HepG2 (cell line): ENCODE data around the gene SPC24. TPM values are rescaled to one million over a fixed set of nuclear protein-coding genes. Genes with fewer than 3 reads are reported as not detected.

ENCODE experiments used
- BRD4 ChIP-seq: sonication (generic); formaldehyde crosslinking; IDR thresholded peaks from 2 replicates; pipeline ENCODE4 v1.4.0; 2020; ENCODE audit warnings: missing genetic modification reagents
- FIP1L1 ChIP-seq: fragments of 200-400 bp; formaldehyde crosslinking; IDR thresholded peaks from 2 replicates; pipeline ENCODE4 v1.6.1; 2018; ENCODE audit warnings: low read depth, mild to moderate bottlenecking, low read length, moderate library complexity, borderline replicate concordance; ENCODE audit not compliant: insufficient read depth
- FOXA3 ChIP-seq: IDR thresholded peaks from 2 replicates; pipeline ENCODE4 v1.6.1; 2016; ENCODE audit warnings: missing genetic modification reagents, missing compliant biosample characterization
- GTF2F1 ChIP-seq: fragments of 150-350 bp; IDR thresholded peaks from 2 replicates; pipeline ENCODE4 v1.6.1; 2014; ENCODE audit warnings: low read length
- HES4 ChIP-seq: sonication (generic); formaldehyde crosslinking; IDR thresholded peaks from 2 replicates; pipeline ENCODE4 v1.9.0; 2021; ENCODE audit warnings: mild to moderate bottlenecking, missing genetic modification reagents, borderline replicate concordance
- HHEX ChIP-seq: IDR thresholded peaks from 2 replicates; pipeline ENCODE4 v1.6.1; 2016; ENCODE audit warnings: control low read depth
- KMT2B ChIP-seq: IDR thresholded peaks from 2 replicates; pipeline ENCODE4 v1.6.1; 2016; ENCODE audit warnings: missing genetic modification reagents, missing compliant biosample characterization
- LRRFIP1 ChIP-seq: sonication (generic); formaldehyde crosslinking; conservative IDR thresholded peaks from 2 replicates; pipeline ENCODE4 v1.4.0; 2020; ENCODE audit warnings: missing genetic modification reagents
- PAX8 ChIP-seq: sonication (generic); formaldehyde crosslinking; IDR thresholded peaks from 2 replicates; pipeline ENCODE4 v1.8.0; 2022; ENCODE audit warnings: mild to moderate bottlenecking, missing genetic modification reagents, borderline replicate concordance
- SMC3 ChIP-seq: IDR thresholded peaks from 2 replicates; pipeline ENCODE4 v1.6.1; 2011; ENCODE audit warnings: low read length, improper control_type of control experiment
- STAT6 ChIP-seq: sonication (generic); formaldehyde crosslinking; IDR thresholded peaks from 2 replicates; pipeline ENCODE4 v1.4.0; 2020; ENCODE audit warnings: missing genetic modification reagents, mild to moderate bottlenecking, borderline replicate concordance
- SYNCRIP ChIP-seq: fragments of 200-400 bp; formaldehyde crosslinking; IDR thresholded peaks from 2 replicates; pipeline ENCODE4 v1.6.1; 2018; ENCODE audit warnings: mild to moderate bottlenecking, low read depth, low read length; ENCODE audit not compliant: insufficient read depth
- U2AF1 ChIP-seq: fragments of 200-400 bp; formaldehyde crosslinking; optimal IDR thresholded peaks from 2 replicates; pipeline ENCODE3; 2017; ENCODE audit warnings: mild to moderate bottlenecking, low read depth, low read length
- ZBTB21 ChIP-seq: sonication (generic); formaldehyde crosslinking; IDR thresholded peaks from 2 replicates; pipeline ENCODE4 v1.4.0; 2020; ENCODE audit warnings: missing genetic modification reagents
- ZFP36 ChIP-seq: fragments of 150-350 bp; IDR thresholded peaks from 2 replicates; pipeline ENCODE4 v1.6.1; 2018; ENCODE audit warnings: borderline replicate concordance, low read length, low read depth; ENCODE audit not compliant: partially characterized antibody
- ZFP62 ChIP-seq: sonication (generic); formaldehyde crosslinking; IDR thresholded peaks from 2 replicates; pipeline ENCODE4 v1.4.0; 2020; ENCODE audit warnings: missing genetic modification reagents
- ZNF263 ChIP-seq: sonication (generic); formaldehyde crosslinking; IDR thresholded peaks from 2 replicates; pipeline ENCODE4 v1.4.0; 2020; ENCODE audit warnings: missing genetic modification reagents
- ZNF335 ChIP-seq: sonication (generic); formaldehyde crosslinking; IDR thresholded peaks from 2 replicates; pipeline ENCODE4 v1.4.0; 2020; ENCODE audit warnings: missing genetic modification reagents
- ZNF530 ChIP-seq: sonication (generic); formaldehyde crosslinking; IDR thresholded peaks from 2 replicates; pipeline ENCODE4 v1.5.0; 2020; ENCODE audit warnings: low read depth, mild to moderate bottlenecking, missing genetic modification reagents
- ZNF549 ChIP-seq: sonication (generic); formaldehyde crosslinking; IDR thresholded peaks from 2 replicates; pipeline ENCODE4 v1.5.0; 2020; ENCODE audit warnings: missing genetic modification reagents
- ZNF766 ChIP-seq: sonication (generic); formaldehyde crosslinking; IDR thresholded peaks from 2 replicates; pipeline ENCODE4 v1.5.0; 2020; ENCODE audit warnings: missing genetic modification reagents, borderline replicate concordance
- ZNF768 ChIP-seq: sonication (generic); formaldehyde crosslinking; IDR thresholded peaks from 2 replicates; pipeline ENCODE4 v1.4.0; 2020; ENCODE audit warnings: missing genetic modification reagents
- ZXDC ChIP-seq: sonication (generic); formaldehyde crosslinking; IDR thresholded peaks from 2 replicates; pipeline ENCODE4 v1.5.0; 2020; ENCODE audit warnings: mild to moderate bottlenecking, missing genetic modification reagents
- polyA plus RNA-seq, 8 experiments: library from polyadenylated mRNA; depleted of rRNA in 3 of 8; stranded (reverse) in 7 of 8; unstranded in 1 of 8; fragments of >200 nt; fragmentation: Illumina TruSeq in 4 of 8; extraction: Trizol in 4 of 8; gene quantifications; 2 replicates each; pipeline versions ENCODE4 v1.2.1 to v1.2.3, GENCODE V29; 2011 to 2016; ENCODE audit warnings: low read depth in 4 of 8, missing spikeins in 1 of 8, mixed read lengths in 1 of 8; ENCODE audit not compliant: insufficient read depth in 1 of 8
- total RNA-seq, 5 experiments: library from RNA; depleted of rRNA; stranded (reverse); fragments of >200 nt; fragmentation: Illumina TruSeq; extraction: Trizol; gene quantifications; 2 replicates each; pipeline ENCODE4 v1.2.3, GENCODE V29; 2016; ENCODE audit warnings: low read depth in 1 of 5

The SPC24 gene
- total and polyA plus RNA-seq, 2 of the 13 experiments (the other 11 are each of a cell fraction or from before 2014, with no cell fraction given), result 10.0 to 46.2 TPM

- TF ChIP-seq ZXDC (CRISPR knock-in tag), result no peak
- no peak for TF ChIP-seq ZNF263 (CRISPR knock-in tag)
- no peak for TF ChIP-seq FIP1L1
- no peak for TF ChIP-seq ZNF335 (CRISPR knock-in tag)
- no peak for TF ChIP-seq ZNF530 (CRISPR knock-in tag)
- TF ChIP-seq SMC3, result no peak
- no peak for TF ChIP-seq PAX8
- TF ChIP-seq ZFP36, result no peak
- TF ChIP-seq HHEX (CRISPR knock-in tag), result no peak
- peak; percentile 36 for TF ChIP-seq KMT2B (CRISPR knock-in tag)
- TF ChIP-seq ZNF549, result no peak
- no peak for TF ChIP-seq ZBTB21 (CRISPR knock-in tag)
- no peak; the same call in 1 of the 2 replicates for TF ChIP-seq ZNF768
- no peak for TF ChIP-seq U2AF1
- no peak for TF ChIP-seq LRRFIP1 (CRISPR knock-in tag)
- no peak for TF ChIP-seq ZFP62
- TF ChIP-seq BRD4 (CRISPR knock-in tag), result peak; percentile 85; the same call in 1 of the 2 replicates
- no peak for TF ChIP-seq HES4 (CRISPR knock-in tag)
- no peak for TF ChIP-seq STAT6
- no peak for TF ChIP-seq SYNCRIP
- no peak for TF ChIP-seq GTF2F1
- peak; percentile 87; the same call in 1 of the 2 replicates for TF ChIP-seq ZNF766
- TF ChIP-seq FOXA3, result peak; percentile 67
These were observed at the start of gene SPC24 (continued) for GRCh38 chr19:11155373-11156120.
